GM18502 (cell line): ENCODE data around the gene CRHR2.
"Not testable (repeated sequence)": the region's sequence is repeated elsewhere in the genome, so short reads cannot be mapped to it uniquely, and the experiment has no call there.

ENCODE experiments used
- ATAC-seq: cut with Tn5 transposase; IDR thresholded peaks from one replicate; pipeline ENCODE4 v1.9.1; 2021; ENCODE audit warnings: mild to moderate bottlenecking; ENCODE audit not compliant: unreplicated experiment, poor library complexity

Gene CRHR2

GRCh38 chr7:30657131-30657530 lies 25.1 kb downstream of the CRHR2 start:
- no peak for ATAC-seq

GRCh38 chr7:30656006-30656957 lies 26.0 kb downstream of the CRHR2 start:
- no peak for ATAC-seq

- ATAC-seq: no peak
These were observed 26.9 kb downstream of the CRHR2 start for GRCh38 chr7:30655096-30655970.

DNA sequence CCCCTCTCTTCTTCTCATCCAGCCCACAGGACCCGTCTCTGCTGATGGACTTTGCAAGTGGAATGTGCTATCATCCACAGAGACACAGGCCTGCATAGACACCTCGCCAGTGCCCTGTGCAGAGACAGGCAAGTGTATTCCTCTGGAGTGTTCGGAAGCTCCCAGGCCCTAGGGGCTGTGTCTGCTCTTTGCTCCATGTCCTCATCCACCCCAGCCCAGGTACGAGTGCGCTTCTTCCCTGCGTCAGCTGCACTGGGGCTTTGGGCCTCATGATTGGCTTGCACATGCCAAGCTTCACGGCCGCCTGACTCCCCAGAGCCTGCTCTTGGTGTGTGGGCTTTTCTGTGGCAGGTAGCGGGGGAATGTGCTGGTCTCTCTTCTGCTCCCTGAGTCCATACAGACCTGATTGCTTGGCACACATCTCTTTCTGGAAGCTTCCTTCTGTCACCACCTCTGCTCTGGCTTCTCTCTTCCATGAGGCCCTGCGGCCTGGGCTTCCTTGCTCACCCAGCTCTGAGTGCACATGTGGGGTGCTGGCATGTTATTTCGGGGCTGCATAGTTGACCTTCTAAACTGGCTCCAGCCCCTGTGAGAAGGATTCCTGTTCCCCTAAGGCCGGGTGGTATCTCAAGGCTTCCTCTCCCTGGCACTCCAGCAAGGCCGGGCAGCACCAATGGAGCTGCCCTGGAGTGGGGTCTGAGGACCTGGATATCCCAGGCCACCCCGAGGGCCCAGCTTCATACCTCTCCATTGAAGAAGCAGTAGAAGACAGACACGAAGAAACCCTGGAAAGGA lies 27.8 kb downstream of the CRHR2 start:
- ATAC-seq: no peak

- no peak for ATAC-seq
These were observed 29.3 kb downstream of the CRHR2 start for GRCh38 chr7:30652698-30653641.

DNA sequence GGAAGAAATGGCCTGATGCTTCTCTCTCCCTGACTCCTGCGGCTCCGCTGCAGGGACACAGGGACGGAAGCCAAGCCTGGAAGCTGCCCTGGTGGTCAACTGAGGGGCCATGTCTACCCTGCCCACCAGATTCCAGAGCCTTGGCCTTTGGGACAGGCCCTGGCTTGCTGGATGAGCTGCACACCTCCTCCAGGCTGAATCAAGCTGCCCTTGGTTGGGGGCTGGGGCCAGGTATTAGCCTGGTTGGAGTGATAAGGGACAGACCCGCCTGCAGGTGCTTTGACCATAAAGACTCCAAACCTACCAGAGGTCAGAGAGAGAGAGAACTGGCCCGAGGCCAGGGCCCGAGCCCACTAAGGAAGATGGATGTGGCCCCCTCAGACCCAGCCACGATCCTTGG lies 30.1 kb downstream of the CRHR2 start:
- ATAC-seq: no peak

- no peak for ATAC-seq
These were observed 31.8 kb downstream of the CRHR2 start for GRCh38 chr7:30650421-30650808.

- ATAC-seq: no peak
These were observed 32.4 kb downstream of the CRHR2 start for GRCh38 chr7:30649717-30650420.

- no peak for ATAC-seq
These were observed 33.3 kb downstream of the CRHR2 start for GRCh38 chr7:30648744-30649540.

DNA sequence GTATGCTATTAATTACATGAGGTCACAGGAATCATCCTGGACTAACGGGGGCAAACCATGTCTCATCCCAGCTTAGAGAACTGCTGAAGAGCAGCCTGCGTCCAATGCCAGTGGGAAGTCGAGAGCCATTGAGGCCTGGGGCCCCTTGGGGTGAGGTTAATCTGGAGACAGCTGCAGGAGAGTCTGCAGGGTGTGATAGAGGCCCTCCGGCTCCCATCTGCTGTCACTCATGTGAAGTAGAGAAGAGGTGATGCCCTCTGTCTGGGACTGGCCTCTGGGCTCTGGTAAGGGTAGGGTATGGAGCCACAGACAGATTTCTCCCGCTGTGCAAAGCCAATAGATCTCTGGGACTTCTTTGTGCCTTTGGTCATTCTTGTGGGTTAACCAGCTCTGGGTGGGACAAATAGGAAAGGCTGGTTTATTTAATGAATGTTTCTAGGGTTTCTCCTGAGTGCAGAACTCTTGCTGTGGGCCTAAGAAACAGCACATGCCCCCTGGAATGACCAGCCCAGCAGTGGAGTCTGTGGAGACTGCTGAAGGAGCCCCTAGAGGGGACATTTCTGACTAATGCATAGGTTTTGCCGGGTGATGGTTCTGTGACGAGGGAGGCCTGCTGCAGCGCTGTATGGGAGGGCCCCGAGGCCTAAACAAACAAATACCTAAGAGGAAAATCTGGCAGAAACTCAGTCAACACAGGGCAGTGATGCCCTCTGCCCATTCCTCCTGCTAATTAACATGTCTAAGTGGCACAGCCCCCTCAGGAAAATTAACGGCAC lies 34.5 kb downstream of the CRHR2 start:
- no peak for ATAC-seq

- no peak for ATAC-seq
These were observed 36.1 kb downstream of the CRHR2 start for GRCh38 chr7:30646154-30646553.

- no peak for ATAC-seq
These were observed 36.6 kb downstream of the CRHR2 start for GRCh38 chr7:30645661-30646060.

DNA sequence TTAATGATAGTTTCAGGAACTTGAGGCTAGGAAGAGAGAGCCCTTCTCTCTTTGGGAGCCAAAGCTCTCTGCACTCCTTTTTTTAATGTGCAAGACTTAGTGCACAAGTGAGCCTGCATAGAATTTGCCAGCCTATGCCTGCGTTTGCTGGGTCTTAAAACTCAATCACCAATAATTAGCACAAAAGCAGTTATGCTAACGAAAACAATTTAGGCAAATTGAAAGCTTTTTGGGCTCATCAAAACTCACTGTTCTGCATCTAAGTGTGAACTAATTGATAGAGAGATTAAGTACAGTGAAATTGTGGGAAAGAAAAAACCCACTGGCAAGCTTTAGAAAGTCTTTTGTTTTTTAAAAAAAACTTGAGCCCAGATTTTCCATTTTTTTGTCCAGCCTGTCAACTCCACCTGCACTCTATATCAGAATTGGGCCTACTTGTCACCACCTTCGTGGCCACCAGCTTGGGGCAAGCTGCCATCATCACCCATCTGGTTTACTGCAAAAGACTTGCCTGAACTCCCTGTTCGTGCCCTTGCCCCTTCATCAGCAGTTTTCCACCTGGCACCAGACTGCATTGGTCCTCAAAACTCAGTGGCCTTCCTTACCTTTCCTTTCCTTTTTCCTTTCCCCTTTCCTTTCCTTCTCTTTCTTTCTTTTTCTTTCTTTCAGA lies 37.8 kb downstream of the CRHR2 start:
- ATAC-seq: no peak

- ATAC-seq: no peak
These were observed 39.5 kb downstream of the CRHR2 start for GRCh38 chr7:30642789-30643188.

DNA sequence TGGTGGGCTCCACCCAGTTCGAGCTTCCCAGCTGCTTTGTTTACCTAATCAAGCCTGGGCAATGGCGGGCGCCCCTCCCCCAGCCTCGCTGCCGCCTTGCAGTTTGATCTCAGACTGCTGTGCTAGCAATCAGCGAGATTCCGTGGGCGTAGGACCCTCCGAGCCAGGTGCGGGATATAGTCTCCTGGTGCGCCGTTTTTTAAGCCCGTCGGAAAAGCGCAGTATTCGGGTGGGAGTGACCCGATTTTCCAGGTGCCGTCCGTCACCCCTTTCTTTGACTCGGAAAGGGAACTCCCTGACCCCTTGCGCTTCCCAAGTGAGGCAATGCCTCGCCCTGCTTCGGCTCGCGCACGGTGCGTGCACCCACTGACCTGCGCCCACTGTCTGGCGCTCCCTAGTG lies 39.9 kb downstream of the CRHR2 start:
- not testable (repeated sequence) for ATAC-seq

DNA sequence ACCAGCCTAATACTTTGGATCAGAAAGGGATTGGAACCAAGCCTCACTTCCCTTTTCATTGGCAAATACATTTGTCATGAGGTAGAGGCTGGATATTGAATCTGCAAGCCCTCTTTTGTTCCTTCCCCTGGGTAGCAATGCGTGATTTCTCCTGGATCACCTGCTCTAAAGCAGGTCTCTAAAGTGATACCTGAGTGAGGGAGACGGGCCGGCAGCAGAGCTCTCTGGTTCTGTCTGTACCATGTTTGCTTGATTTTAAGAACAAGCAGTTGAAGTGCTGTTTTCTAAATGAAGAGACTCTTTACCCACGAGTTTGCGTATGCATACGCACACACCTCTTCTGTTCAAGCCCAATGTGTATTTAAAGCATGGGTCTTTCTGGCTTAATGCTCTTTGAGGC lies 46.5 kb downstream of the CRHR2 start:
- no peak for ATAC-seq
